NCI-H226 (cell line): ENCODE data around the gene SLC23A2.
"Not testable (repeated sequence)": the region's sequence is repeated elsewhere in the genome, so short reads cannot be mapped to it uniquely, and the experiment has no call there.

Experiments
- DNase-seq: peaks from one replicate; pipeline ENCODE4 v3.0.0-alpha.2; 2015

SLC23A2 gene

GRCh38 chr20:4929686-4930397 lies 71.5 kb downstream of the SLC23A2 start:
- no peak for DNase-seq

GRCh38 chr20:4926531-4927156 lies 74.7 kb downstream of the SLC23A2 start:
- DNase-seq = no peak

- DNase-seq = no peak
Observed at GRCh38 chr20:4925842-4926530, 75.3 kb downstream of the SLC23A2 start.

GRCh38 chr20:4924446-4924845 lies 76.9 kb downstream of the SLC23A2 start:
- no peak for DNase-seq

- DNase-seq = no peak
Observed at GRCh38 chr20:4924032-4924431, 77.3 kb downstream of the SLC23A2 start.

GRCh38 chr20:4922186-4922585 lies 79.1 kb downstream of the SLC23A2 start:
- no peak for DNase-seq

- DNase-seq = not testable (repeated sequence)
Observed at GRCh38 chr20:4921271-4921670, 80.0 kb downstream of the SLC23A2 start.

GRCh38 chr20:4920655-4921054 lies 80.7 kb downstream of the SLC23A2 start:
- DNase-seq = no peak

- no peak for DNase-seq
Observed at GRCh38 chr20:4920131-4920530, 81.2 kb downstream of the SLC23A2 start.

- no peak for DNase-seq
Observed at GRCh38 chr20:4919047-4919704, 82.1 kb downstream of the SLC23A2 start.

- DNase-seq = no peak
Observed at GRCh38 chr20:4918473-4918872, 82.8 kb downstream of the SLC23A2 start.

GRCh38 chr20:4916971-4917881 lies 84.1 kb downstream of the SLC23A2 start:
- peak; percentile 26 for DNase-seq

- DNase-seq = no peak
Observed at GRCh38 chr20:4913147-4913546, 88.2 kb downstream of the SLC23A2 start.

GRCh38 chr20:4912380-4913142 lies 88.7 kb downstream of the SLC23A2 start:
- DNase-seq = no peak

GRCh38 chr20:4910951-4911350 lies 90.4 kb downstream of the SLC23A2 start:
- no peak for DNase-seq

GRCh38 chr20:4905613-4906012 lies 95.7 kb downstream of the SLC23A2 start:
- DNase-seq = no peak

GRCh38 chr20:4905195-4905594 lies 96.1 kb downstream of the SLC23A2 start:
- DNase-seq = no peak

- DNase-seq = no peak
Observed at GRCh38 chr20:4904127-4904860, 97.0 kb downstream of the SLC23A2 start.

GRCh38 chr20:4902788-4903187 lies 98.5 kb downstream of the SLC23A2 start:
- no peak for DNase-seq

GRCh38 chr20:4901031-4901818 lies 100.1 kb downstream of the SLC23A2 start:
- no peak for DNase-seq
